ENCODE data around the gene KLHL1. TPM values are rescaled to one million over a fixed set of nuclear protein-coding genes. Genes with fewer than 3 reads are reported as not detected.

KLHL1 gene
- total RNA-seq, 4 donors from 2014 or later, result not detected

DNA sequence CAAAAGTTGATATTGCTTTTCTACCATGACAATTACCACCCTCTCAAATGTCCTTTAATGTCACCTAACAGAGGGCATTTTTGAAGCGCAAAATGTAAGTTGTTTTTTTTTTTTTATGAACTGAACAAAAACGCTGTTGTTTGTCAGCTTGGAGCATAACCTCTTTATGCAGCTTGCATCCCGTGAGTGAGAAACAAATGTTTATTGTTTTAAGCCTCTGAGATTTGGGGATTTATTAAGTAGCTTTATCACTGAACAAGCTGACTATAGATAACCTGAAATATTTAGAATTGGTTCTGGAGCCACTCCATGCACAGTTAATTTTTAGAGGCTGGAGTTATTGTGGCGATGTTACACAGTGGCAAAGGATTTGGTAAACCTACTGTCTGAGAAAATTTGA is 80.7 kb downstream of the KLHL1 start:
- no peak overlapping the region for H3K27ac ChIP-seq
- DNase-seq, result no peak
- H3K4me1 ChIP-seq, result no peaks in the 10 kb centered on the region
- H3K9me3 ChIP-seq, result no peaks in the 10 kb centered on the region
- H3K27me3 ChIP-seq, result no peaks in the 10 kb centered on the region
- TF ChIP-seq CTCF (IDR thresholded peaks at IDR 0.05), result no peak
- no peak for TF ChIP-seq POLR2A (IDR thresholded peaks at IDR 0.05)
- no peaks in the 10 kb centered on the region for H3K36me3 ChIP-seq
- H3K4me3 ChIP-seq, result no peak overlapping the region

DNA sequence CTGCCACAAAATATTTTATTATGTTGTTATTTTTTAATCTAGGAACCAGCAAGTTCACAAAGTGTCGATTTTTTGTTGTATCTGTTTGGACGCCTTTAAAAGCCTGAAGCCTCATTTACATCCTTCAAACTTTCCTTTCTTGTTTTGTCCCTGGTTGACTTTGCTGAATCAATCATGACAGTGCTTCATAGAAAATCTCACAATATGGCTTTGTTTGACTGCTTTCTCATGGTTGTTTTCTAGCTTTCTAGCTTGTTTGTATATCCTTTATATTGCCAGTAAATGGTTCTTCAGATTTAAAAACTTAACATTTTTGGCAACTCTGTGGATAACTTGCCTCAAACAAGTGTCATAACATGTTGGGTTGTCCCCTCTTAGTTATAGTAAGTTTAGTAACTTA is 84.7 kb downstream of the KLHL1 start:
- no peak for DNase-seq
- H3K4me3 ChIP-seq, result no peak overlapping the region
- no peak overlapping the region for H3K27ac ChIP-seq
- no peaks in the 10 kb centered on the region for H3K4me1 ChIP-seq
- no peaks in the 10 kb centered on the region for H3K9me3 ChIP-seq
- no peaks in the 10 kb centered on the region for H3K36me3 ChIP-seq
- H3K27me3 ChIP-seq, result no peaks in the 10 kb centered on the region
- TF ChIP-seq POLR2A (IDR thresholded peaks at IDR 0.05), result no peak
- TF ChIP-seq CTCF (IDR thresholded peaks at IDR 0.05), result no peak

DNA sequence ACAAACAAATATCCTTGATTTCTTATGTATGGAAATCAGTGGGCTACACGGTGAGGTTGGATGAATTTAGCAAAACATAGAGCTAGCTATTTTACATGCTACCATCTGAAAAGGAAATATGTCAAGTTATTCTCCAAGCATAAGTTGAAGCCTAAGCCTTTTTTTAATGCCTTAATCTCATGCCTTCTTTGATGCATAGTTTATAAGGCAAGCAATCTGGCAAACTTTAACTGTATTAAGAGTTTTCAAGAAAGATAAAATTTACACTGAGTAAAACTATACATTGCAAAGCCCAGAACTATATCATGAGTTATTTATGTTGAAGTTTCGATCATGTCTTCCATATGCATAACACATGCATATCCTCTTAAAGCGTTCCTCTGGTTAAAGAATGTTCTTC is 85.6 kb downstream of the KLHL1 start:
- Histone ChIP-seq H3K9me3 (no peaks in the 10 kb centered on the region), H3K4me3 (no peak overlapping the region), H3K27ac (no peak overlapping the region), H3K36me3 (no peaks in the 10 kb centered on the region), H3K27me3 (no peaks in the 10 kb centered on the region), H3K4me1 (no peaks in the 10 kb centered on the region)
- no peak for DNase-seq
- TF ChIP-seq POLR2A (IDR thresholded peaks at IDR 0.05), result no peak
- no peak for TF ChIP-seq CTCF (IDR thresholded peaks at IDR 0.05)

- Histone ChIP-seq H3K27me3 (no peaks in the 10 kb centered on the region), H3K36me3 (no peaks in the 10 kb centered on the region), H3K4me3 (no peak overlapping the region), H3K9me3 (no peaks in the 10 kb centered on the region), H3K4me1 (no peaks in the 10 kb centered on the region), H3K27ac (no peak overlapping the region)
- no peak for TF ChIP-seq POLR2A (IDR thresholded peaks at IDR 0.05)
- no peak for TF ChIP-seq CTCF (IDR thresholded peaks at IDR 0.05)
- DNase-seq, result no peak
Measured at GRCh38 chr13:70016116-70016515, 92.1 kb downstream of the KLHL1 start.

- TF ChIP-seq POLR2A (IDR thresholded peaks at IDR 0.05) (no peak), CTCF (IDR thresholded peaks at IDR 0.05) (no peak)
- no peak for DNase-seq
- H3K27me3 ChIP-seq, result no peaks in the 10 kb centered on the region
- no peaks in the 10 kb centered on the region for H3K4me1 ChIP-seq
- no peak overlapping the region for H3K27ac ChIP-seq
- H3K9me3 ChIP-seq, result no peaks in the 10 kb centered on the region
- H3K4me3 ChIP-seq, result no peak overlapping the region
- H3K36me3 ChIP-seq, result no peaks in the 10 kb centered on the region
Measured at GRCh38 chr13:70014337-70014736, 93.9 kb downstream of the KLHL1 start.

- no peak for DNase-seq
- Histone ChIP-seq H3K27me3 (no peaks in the 10 kb centered on the region), H3K4me1 (no peaks in the 10 kb centered on the region), H3K27ac (no peak overlapping the region), H3K4me3 (no peak overlapping the region), H3K36me3 (no peaks in the 10 kb centered on the region), H3K9me3 (no peaks in the 10 kb centered on the region)
- TF ChIP-seq POLR2A (IDR thresholded peaks at IDR 0.05), result no peak
- TF ChIP-seq CTCF (IDR thresholded peaks at IDR 0.05), result no peak
Measured at GRCh38 chr13:69999875-70000274, 108.4 kb downstream of the KLHL1 start.

All from Peyer's patch (tissue), 4 donors.